GM21825 (cell line): ENCODE results near the gene CDA.
"Not testable (repeated sequence)": the region's sequence is repeated elsewhere in the genome, so short reads cannot be mapped to it uniquely, and the experiment has no call there.

ENCODE experiments used
- ATAC-seq: cut with Tn5 transposase; IDR thresholded peaks from one replicate; pipeline ENCODE4 v1.9.1; 2021; ENCODE audit warnings: mild to moderate bottlenecking, moderate library complexity; ENCODE audit not compliant: unreplicated experiment

Gene CDA

DNA sequence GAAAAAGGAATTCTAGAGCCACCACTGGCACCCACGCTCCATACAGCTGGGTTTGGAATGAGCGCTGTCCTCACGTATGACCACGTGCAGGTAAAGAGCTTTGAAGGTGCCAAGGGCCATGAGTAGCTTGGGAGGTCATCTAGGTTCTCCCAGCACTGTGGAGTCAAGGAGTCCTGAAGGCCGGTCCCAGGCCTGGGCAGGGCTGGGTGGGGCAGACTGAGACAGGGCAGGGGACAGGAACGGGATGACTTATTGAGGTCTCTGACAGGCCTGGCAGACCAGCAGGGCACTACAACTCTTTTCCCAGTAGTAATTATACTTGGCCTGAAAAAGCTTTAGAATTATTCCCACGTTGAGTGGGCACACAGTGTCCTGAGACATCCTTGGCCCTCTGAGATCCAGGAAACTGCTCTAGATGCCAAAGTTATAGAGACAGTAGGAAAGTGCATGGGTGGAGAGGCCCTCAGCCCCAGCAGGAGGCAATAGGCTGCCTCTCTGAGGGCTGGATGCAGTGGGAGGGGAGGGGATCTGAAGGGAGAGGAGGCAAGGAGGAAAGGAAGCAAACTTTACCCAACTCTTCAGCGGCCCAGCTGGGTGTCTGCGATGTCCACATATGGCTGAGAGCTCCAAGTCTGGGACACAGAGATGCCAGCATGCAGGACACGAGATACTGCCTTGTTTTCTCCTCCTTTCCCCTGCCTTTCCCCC, 1.8 kb upstream of the CDA start:
- no peak for ATAC-seq

DNA sequence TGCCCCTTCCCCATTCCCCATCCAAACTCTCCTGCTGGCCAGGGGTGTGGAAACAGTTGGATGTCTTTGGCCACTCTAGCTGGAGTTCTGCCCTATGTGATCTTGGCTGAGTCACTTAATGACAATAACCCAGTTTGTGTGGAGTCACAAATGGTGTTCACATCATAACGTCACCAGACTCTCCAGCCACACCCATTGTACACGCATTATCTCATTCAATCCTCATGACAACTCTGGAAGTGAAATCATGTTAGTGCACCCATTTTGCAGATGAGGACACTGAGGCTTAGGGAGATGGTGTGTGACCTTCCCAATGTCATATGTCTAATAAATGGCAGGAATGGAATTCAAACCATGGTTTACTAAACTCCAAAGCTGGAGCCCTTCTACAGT, 1.2 kb upstream of the CDA start:
- no peak for ATAC-seq

DNA sequence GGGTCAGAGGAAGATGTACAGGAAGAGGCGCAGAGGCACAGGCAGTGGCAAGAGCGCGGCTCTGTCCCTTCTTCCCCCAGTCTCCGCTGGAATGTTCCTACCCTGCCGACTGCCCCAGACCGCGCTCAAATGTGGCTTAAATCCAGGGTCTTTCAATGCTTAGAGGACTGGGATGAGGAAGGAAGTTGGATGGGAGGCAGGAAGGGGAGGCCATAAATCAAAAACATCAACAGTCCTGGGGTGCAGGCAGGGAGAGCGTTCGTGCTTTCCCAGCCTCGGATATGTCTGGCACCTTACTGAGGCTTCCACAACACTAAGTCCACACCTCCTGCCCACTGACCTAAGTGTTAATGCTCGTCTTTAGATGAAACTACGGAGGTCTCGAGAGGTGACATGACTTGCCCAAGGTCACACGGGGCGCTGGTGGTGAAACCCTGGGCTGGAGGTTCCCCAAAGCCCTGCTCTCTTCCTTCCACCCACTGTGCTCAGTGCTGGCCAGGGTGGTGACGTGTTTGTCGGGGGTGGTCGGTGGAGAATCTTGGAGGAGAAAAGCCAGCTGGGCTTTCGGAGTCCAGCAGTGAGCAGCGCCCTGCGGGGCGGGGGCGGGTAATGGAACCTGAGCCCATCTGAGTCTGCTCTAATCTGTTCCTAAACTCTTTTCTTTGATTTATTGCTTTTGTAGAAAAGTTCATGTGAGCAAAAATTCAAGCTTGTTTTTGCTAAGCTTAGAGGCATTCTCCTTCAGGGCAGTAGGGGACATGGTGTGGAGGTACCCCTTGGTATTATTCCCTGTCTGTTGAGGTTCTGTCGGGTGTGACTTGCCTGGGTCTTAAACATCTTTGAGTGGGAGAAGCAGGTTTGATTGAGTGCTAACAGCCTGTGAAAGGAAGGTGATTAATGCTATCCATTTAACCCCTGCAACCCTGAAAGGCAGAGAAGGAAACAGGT, 708 bp downstream of the CDA start:
- no peak for ATAC-seq

DNA sequence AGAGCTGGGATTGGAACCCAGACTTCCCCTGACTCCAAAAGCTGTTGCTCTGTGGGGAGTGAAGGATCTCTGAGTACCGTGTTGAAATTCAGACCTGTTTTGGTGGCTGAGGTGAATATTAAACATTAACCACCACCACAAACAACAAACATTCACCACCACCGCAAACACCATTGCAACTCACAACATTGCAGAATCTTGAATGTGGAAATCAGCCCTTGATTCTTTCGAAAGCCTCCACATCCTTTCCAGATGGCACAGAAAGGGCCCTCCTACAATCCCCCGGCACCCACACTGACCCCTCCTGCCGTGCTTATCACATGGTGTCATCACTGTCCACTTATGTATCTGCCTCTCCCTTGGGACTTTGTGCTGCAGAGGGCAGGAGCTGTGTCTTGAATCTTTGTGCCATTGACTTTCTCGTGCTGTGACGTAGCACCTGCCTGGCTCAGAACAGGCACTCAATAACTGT, 1.4 kb downstream of the CDA start:
- ATAC-seq: no peak

DNA sequence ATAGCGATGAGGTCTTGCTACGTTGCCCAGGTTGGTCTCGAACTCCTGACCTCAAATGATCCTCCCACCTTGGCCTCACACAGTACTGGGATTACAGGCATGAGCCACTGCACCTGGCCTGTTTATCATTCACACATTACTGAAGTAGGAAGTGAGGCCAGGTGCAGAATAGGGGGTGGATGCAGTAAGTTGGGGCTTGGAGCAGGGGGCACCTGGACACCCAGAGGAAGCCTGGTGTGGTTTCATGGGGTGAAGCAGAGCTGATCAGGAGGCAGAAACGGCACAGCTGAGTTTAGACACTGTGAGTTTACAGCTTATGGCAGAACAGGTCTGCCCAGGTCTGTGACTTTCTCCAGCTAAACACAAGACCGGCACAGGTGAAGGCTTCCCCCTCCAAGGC, 4.9 kb downstream of the CDA start:
- ATAC-seq: no peak

DNA sequence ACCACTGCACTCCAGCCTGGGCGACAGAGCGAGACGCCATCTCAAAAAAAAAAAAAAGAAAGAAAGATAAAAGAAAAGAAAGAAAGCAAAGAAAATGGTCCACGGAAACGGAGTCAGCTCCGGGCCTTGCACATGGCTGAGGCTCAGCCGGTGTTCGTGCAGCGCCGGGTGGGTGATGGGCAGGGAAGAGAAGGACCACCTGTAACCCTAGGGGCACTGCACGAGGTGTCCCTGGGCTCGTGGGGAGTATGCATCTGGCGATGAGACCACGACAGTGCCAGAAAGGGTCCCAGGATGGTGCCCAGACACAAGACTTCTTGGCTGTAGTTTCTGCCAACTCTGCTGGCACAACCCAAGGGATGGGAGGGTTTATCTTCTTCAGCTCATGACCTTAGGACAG, 5.8 kb downstream of the CDA start:
- ATAC-seq: no peak

DNA sequence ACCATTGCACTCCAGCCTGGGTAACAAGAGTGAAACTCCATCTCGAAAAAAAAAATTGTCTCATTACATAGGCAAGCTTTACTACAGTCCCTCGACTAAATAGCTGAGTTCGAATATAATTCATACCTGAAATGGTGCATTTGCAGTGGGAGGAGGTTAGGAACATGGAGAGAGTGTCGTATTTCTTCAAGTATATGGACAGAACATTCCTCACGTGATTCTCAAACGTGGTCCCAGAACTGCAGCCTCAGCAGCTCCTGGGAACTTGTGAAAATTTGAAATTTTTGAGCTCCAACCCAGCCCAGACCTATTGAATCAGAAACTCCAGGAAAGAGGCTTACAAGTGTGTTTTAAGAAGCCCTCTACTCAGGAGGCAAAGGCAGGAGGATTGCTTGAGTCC, 7.2 kb downstream of the CDA start:
- ATAC-seq: no peak

DNA sequence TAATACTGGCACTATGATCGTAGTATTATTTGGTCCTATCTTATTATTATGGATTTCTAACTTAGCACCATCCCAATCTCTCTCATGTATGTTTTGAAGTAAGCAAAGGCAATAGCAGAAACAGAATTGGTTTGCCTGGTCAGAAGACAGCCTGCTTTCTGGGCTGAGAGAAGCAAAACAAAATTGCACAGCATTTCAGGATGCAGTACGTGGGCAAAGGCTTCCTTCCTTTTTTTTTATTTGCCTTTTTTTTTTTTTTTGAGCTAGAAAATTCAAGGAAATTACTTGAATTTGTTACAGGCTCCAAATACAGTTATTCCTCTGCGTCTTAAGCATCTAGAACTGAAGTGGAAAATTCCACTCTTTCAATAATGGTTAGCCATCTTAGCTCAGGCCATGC, 8.8 kb downstream of the CDA start:
- no peak for ATAC-seq

DNA sequence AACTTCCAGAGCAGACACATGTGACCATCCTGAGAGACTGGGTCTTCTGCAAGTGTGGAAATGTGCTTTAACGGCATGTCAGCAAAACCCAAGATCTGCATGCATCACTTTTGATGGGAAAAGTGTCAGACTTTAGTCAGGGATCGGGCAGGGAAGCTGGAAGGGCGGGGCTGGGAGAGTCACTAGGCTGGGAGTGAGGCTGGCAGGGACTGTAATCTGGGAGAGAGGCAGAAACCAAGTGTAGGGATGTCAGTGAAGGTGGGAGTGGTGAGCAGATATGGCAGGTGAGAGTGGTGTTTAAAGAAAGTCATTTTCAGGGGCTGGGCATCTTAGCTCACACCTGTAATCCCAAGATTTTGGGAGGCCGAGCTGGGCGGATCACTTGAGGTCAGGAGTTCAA, 11.3 kb downstream of the CDA start:
- ATAC-seq: no peak

DNA sequence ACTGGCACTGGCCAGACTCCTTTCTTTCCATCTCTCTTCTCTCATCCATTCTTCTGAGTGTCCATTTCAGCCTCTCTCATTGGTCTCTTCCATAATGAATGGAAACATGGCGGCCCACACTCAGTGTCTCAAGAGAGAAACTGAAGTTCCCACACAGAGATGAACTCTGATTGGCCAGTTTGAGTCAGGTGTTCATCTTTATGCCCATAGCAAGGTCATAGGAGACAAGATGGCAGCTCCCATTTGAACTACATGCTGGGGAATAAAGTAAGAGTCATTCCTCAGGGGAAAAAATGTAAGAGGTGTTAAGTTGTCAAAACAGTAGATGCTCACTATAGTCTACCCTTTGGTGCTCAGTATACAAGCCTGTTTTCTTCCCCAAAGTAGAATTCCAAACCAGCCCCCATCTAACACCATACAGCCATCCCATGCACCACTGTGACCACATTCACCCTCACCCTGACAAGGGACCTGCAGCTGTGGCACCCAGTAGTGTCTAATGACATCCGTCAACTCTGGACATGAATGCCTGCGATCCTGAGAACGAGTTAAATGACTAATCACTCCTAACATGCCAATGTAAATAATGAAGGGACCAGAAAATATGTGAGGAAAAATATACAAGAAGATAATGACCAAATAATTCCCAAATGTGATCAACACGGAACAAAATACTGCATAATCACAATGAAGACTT, 12.4 kb downstream of the CDA start:
- ATAC-seq: no peak

DNA sequence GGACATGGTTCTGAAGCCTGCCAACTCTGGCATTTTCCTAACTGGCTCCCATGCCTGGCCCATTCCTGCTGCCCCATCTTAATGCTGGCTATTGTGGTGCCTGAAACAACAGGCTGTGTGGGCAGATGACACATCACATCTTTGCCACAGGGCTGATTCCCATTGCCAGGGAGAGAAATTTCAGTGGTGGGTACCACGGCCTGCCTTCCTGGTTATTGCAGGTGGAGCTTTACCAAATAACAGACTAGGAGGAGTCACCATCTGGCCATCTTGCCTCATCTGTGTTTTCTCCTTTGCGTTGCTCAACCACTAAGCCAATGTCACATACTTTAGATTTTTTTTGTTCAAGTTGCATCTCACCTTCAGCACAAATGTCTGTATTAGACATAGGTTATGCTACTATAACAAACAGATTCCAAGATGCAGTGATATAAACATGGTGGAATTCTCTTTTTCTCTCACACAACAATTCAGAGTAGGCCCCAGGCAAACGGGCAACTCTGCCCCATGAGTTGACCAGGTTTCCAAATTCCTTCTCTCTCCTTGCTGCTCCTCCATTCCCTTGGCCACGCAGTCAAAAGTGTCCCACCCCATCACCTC, 14.1 kb downstream of the CDA start:
- no peak for ATAC-seq

DNA sequence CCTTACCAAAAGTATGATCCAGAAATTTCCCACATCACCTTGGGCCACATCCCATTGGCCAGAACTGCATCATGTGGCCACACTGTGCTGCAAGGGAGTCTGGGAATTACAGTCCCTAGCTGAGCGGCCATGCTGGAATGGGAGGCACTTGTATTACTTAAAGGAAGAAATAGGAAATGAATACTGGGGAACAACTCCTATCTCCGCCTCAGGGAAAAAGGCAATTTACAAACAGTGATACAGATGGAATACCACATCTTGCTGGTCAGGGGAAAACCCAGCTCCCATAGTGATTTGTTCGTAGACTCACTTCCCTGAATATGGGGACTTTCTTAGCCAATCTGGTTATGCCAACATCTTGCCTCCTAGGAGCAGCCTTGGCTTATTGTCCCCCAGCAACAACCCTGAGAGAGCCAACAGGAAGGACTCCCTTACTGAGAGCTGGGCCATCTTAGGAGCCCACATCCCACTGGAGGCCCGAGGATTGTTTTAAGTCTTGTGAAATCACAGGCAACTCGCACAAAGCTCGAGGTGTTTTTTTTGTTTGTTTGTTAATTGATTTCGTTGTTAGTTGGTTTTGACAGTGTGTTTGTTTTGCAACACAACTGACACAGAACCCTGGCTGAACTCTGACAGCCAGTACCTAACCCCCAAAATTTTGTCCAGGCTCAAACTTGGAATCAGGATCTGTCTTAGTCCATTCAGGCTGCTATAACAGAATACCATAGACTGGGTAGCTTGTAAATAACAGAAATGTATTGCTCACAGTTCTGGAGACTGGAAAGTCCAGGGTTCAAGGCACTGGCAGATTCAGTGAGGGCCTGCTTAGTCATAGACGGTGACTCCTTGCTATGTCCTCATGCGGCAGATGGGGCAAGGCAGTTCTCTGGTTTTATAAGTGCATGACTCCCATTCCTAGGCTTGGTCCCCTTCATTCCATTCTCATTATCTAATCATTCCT, 14.9 kb downstream of the CDA start:
- no peak for ATAC-seq

DNA sequence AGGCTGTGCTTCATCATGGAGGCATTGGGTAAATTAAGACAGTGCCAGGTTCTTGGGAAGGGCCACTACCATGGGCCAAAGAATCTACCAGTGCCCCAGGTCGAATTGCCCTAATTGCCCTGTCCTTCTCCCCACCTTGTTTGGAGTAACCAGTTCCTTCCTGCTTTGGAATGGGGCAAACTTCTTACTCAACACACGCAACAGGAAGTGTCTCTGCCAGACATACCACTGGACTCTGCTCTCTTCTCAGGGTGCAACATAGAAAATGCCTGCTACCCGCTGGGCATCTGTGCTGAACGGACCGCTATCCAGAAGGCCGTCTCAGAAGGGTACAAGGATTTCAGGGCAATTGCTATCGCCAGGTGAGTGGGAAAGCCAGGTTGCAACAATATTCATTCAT, 15.8 kb downstream of the CDA start:
- no peak for ATAC-seq

DNA sequence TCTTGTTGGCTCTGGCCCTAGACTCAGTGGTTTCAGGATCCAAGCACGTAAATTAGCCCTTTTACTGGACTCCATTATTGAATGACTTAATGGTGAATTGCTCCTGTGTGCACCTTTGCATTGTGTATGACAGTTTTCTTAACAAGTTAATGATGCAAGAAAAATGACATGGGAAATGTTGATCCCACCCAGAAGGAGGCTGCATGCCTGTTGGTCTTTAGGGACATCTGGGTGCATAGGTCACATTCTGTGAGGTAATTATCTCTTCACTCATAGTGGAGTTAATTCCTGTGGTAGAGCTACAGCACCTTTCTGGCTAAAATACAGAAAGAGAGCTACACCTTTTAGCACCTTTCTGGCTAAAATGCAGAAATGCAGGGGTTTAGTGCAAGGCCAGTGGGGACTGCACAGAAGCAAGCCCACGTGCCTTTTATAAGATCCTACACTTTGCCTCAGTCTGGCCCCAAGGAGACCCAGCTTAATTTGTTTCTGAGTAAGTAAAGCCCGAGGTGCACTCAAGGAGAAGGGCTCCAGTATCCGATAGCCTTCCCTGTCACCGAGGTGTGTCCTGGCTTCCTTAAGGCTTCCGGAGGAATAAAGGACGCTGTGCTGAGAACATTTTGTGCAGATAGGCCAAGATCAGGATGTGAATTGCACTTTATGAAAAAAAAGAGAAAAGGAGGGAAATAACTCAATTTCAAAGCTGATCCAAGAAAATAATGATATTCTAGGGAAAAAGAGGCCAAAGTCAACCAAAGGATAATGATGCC, 18.1 kb downstream of the CDA start:
- ATAC-seq: not testable (repeated sequence)

DNA sequence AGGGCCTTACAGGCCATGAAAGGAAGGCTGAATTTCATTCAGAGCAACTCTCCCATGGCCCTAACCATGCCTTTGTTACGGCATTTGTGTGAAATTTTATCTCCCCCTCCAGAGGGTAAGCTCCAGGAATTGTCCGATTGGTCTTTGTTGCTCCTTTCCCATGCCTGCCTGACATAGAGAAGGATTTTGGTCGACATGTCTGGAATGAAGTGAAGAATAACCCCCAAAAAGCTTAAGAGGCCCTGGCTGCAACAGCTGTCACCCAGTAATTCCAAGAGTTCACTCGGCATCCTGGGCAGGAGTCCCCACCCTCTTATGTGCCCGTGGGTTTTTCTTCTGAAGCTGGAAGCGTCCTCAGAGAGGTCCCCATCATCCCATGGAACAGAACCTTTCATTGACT, 20.6 kb downstream of the CDA start:
- ATAC-seq: no peak

DNA sequence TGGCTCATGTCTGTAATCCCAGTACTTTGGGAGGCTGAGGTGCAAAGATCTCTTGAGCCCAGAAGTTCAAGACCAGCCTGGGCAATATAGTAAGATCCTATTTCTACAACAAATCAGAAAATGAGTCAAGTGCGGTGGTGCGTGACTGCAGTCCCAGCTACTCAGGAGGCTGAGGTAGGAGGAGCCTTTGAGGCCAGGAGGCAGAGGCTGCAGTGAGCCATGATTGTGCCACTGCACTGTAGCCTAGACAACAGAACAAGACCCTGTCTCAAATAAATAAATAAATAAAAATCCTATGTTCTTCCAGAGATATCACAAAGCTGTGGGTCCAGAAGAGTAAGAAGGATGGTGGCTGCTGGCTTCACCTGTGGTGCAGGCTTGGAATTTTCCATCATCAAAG, 22.1 kb downstream of the CDA start:
- ATAC-seq: no peak

DNA sequence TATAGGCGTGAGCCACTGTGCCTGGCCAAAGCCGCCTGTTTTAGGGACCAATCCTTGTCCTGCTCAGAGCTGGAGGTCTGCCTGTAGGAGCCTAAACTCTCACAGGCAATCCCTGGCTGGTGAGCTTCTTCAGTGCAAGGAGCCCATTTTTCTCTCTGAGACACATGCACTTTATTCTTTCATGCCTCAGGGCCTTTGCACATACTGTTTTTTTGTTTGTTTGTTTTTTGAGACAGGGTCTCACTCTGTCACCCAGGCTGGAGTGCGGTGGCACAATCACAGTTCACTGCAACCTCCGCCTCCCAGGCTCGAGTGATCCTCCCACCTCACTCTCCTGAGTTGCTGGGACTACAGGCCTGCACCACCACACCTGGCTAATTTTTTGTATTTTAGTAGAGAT, 22.8 kb downstream of the CDA start:
- ATAC-seq: no peak

DNA sequence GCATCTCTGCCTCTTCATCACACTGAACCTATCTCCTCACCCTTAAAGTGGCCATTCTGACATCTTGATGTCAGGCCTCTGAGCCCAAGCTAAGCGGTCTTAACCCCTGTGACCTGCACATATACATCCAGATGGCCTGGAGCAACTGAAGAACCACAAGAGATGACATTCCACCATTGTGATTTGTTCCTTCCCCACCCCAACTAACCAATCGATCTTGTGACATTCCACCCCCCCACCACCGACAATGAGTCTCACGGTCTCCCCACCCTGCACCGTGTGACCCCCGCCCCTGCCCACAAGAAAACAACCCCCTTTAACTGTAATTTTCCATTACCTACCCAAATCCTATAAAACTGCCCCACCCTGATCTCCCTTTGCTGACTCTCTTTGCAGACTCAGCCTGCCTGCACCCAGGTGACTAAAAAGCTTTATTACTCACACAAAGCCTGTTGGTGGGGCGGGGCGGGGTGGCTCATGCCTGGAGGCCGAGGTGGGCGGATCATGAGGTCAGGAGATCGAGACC, 23.4 kb downstream of the CDA start:
- no peak for ATAC-seq

DNA sequence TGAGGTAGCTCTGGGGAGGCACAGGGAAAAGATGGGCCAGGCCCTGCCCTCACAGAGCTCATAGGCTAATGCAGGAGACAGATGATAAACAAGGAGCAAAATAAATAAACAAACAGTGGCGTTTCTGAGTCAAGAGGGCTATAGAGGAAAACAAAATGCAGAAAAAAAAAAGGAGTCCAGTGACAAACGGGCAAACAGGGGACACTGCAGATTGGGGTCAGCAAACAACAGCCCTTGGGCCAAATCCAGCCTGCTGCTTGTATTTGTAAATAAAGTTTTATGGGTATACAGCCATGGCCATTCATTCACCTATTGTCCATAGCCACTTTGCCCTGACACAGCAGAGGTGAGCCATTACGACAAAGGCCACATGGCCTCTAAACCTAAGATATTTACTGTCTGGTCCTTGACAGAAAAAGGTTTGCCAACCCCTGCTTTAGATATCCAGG, 25.3 kb downstream of the CDA start:
- no peak for ATAC-seq
